ENCODE data around the gene HSPG2.

HSPG2 gene

DNA sequence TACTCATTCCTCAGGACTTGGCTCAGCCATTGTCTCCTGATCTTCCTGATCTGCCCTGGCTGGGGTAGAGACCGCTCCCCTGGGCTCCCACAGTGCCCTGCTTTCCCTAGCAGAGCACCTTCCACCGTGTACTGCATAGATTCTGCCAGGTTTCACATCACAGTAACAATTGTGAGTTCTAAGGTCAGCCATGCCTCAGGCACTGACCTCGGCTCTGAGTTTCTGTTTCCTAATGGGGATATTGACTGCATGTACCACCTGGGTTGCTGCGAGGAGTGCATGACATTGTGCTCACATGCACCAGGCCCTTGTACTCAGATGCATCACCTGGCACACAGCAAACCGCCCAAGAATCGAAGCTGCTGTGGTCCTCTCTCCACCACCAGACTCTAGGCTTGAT is 46.0 kb downstream of the HSPG2 start:
- Histone ChIP-seq H3K9me3 (ENCODE audit: control insufficient read depth in 1 of 2, low read length in 2 of 2) (no peaks in the 10 kb centered on the region), H3K9ac (ENCODE audit: low read depth in 1 of 2, low read length in 2 of 2) (no peak overlapping the region), H3K36me3 (ENCODE audit: control insufficient read depth in 1 of 2, insufficient read depth in 2 of 2, low read length in 2 of 2) (peaks cover 12 to 57% of the 10 kb centered on the region in 2 donors), H3K27me3 (ENCODE audit: control insufficient read depth in 1 of 2, insufficient read depth in 2 of 2, low read length in 2 of 2) (no peaks in the 10 kb centered on the region), H3K27ac (ENCODE audit: low read depth, low read length) (no peak overlapping the region), H3K4me3 (ENCODE audit: low read depth in 1 of 2, low read length in 2 of 2) (no peak overlapping the region), H3K4me1 (ENCODE audit: control insufficient read depth in 1 of 2, insufficient read depth in 2 of 2, low read length in 2 of 2) (peaks cover 2 to 3% of the 10 kb centered on the region in 2 donors)

DNA sequence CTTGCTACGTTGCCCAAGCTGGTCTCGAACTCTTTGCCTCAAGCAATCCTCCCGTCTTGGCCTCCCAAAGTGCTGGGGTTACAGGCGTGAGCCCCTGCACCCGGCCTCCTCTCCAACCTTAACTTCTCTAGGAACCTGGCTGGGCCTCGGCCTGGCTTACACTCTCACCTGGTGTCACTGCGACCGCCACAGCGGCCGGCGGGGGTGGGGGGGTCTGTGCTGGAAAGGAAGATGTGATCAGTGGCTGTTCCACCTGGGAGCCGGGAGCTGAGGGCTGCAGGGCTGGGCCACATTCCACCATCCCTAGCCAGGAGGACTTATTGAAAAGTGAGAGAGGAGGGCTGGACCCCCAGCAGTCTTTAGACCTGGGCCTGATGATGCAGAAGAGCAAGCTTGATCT is 48.6 kb downstream of the HSPG2 start:
- Histone ChIP-seq H3K27ac (ENCODE audit: low read depth, low read length) (no peak overlapping the region), H3K36me3 (ENCODE audit: control insufficient read depth in 1 of 2, insufficient read depth in 2 of 2, low read length in 2 of 2) (peaks cover 14 to 59% of the 10 kb centered on the region in 2 donors), H3K9me3 (ENCODE audit: control insufficient read depth in 1 of 2, low read length in 2 of 2) (no peaks in the 10 kb centered on the region), H3K9ac (ENCODE audit: low read depth in 1 of 2, low read length in 2 of 2) (no peak overlapping the region), H3K4me1 (ENCODE audit: control insufficient read depth in 1 of 2, insufficient read depth in 2 of 2, low read length in 2 of 2) (peaks cover 0 to 2% of the 10 kb centered on the region in 2 donors), H3K4me3 (ENCODE audit: low read depth in 1 of 2, low read length in 2 of 2) (no peak overlapping the region), H3K27me3 (ENCODE audit: control insufficient read depth in 1 of 2, insufficient read depth in 2 of 2, low read length in 2 of 2) (no peaks in the 10 kb centered on the region)

GRCh38 chr1:21887796-21888195 is 49.3 kb downstream of the HSPG2 start:
- Histone ChIP-seq H3K4me1 (ENCODE audit: control insufficient read depth in 1 of 2, insufficient read depth in 2 of 2, low read length in 2 of 2) (peaks cover 0 to 2% of the 10 kb centered on the region in 2 donors), H3K9ac (ENCODE audit: low read depth in 1 of 2, low read length in 2 of 2) (no peak overlapping the region), H3K9me3 (ENCODE audit: control insufficient read depth in 1 of 2, low read length in 2 of 2) (no peaks in the 10 kb centered on the region), H3K27ac (ENCODE audit: low read depth, low read length) (no peak overlapping the region), H3K36me3 (ENCODE audit: control insufficient read depth in 1 of 2, insufficient read depth in 2 of 2, low read length in 2 of 2) (peaks cover 14 to 60% of the 10 kb centered on the region in 2 donors), H3K27me3 (ENCODE audit: control insufficient read depth in 1 of 2, insufficient read depth in 2 of 2, low read length in 2 of 2) (no peaks in the 10 kb centered on the region), H3K4me3 (ENCODE audit: low read depth in 1 of 2, low read length in 2 of 2) (no peak overlapping the region)

DNA sequence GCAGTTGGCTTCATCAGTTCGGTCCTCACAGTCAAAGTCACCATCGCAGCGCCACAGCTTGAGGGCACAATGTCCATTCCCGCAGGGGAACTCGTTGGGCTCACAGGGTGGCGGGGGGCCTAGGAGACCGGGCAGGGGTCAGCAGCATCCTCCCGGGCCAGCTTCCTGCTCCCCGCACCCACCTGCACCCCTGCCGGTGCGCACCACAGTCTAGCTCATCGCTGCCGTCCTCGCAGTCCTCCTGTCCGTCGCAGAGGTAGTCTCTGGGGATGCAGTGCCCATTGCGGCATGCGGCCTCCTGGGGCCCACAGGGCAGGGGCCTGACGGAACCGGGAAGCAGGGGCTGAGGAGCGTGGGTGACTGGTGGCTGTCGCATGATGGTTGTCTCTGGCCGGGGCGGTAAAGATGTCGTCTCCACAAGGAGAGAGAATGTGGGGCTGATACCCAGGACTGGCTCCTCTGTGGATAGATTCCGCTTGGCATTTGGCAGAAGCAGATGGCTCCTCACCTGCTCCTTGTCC is 49.8 kb downstream of the HSPG2 start:
- peaks cover 0 to 2% of the 10 kb centered on the region in 2 donors for H3K4me1 ChIP-seq (ENCODE audit: control insufficient read depth in 1 of 2, insufficient read depth in 2 of 2, low read length in 2 of 2)
- H3K9me3 ChIP-seq (ENCODE audit: control insufficient read depth in 1 of 2, low read length in 2 of 2) = no peaks in the 10 kb centered on the region
- no peak overlapping the region for H3K4me3 ChIP-seq (ENCODE audit: low read depth in 1 of 2, low read length in 2 of 2)
- H3K27ac ChIP-seq (ENCODE audit: low read depth, low read length) = no peak overlapping the region
- no peak overlapping the region for H3K9ac ChIP-seq (ENCODE audit: low read depth in 1 of 2, low read length in 2 of 2)
- H3K36me3 ChIP-seq (ENCODE audit: control insufficient read depth in 1 of 2, insufficient read depth in 2 of 2, low read length in 2 of 2) = peaks cover 14 to 63% of the 10 kb centered on the region in 2 donors
- H3K27me3 ChIP-seq (ENCODE audit: control insufficient read depth in 1 of 2, insufficient read depth in 2 of 2, low read length in 2 of 2) = no peaks in the 10 kb centered on the region

- no peaks in the 10 kb centered on the region for H3K27me3 ChIP-seq (ENCODE audit: control insufficient read depth in 1 of 2, insufficient read depth in 2 of 2, low read length in 2 of 2)
- no peak overlapping the region for H3K4me3 ChIP-seq (ENCODE audit: low read depth in 1 of 2, low read length in 2 of 2)
- H3K36me3 ChIP-seq (ENCODE audit: control insufficient read depth in 1 of 2, insufficient read depth in 2 of 2, low read length in 2 of 2) = peaks cover 14 to 63% of the 10 kb centered on the region in 2 donors
- no peak overlapping the region for H3K27ac ChIP-seq (ENCODE audit: low read depth, low read length)
- peaks cover 0 to 2% of the 10 kb centered on the region in 2 donors for H3K4me1 ChIP-seq (ENCODE audit: control insufficient read depth in 1 of 2, insufficient read depth in 2 of 2, low read length in 2 of 2)
- no peak overlapping the region for H3K9ac ChIP-seq (ENCODE audit: low read depth in 1 of 2, low read length in 2 of 2)
- H3K9me3 ChIP-seq (ENCODE audit: control insufficient read depth in 1 of 2, low read length in 2 of 2) = no peaks in the 10 kb centered on the region
Observed at GRCh38 chr1:21886486-21887215, 50.5 kb downstream of the HSPG2 start.

DNA sequence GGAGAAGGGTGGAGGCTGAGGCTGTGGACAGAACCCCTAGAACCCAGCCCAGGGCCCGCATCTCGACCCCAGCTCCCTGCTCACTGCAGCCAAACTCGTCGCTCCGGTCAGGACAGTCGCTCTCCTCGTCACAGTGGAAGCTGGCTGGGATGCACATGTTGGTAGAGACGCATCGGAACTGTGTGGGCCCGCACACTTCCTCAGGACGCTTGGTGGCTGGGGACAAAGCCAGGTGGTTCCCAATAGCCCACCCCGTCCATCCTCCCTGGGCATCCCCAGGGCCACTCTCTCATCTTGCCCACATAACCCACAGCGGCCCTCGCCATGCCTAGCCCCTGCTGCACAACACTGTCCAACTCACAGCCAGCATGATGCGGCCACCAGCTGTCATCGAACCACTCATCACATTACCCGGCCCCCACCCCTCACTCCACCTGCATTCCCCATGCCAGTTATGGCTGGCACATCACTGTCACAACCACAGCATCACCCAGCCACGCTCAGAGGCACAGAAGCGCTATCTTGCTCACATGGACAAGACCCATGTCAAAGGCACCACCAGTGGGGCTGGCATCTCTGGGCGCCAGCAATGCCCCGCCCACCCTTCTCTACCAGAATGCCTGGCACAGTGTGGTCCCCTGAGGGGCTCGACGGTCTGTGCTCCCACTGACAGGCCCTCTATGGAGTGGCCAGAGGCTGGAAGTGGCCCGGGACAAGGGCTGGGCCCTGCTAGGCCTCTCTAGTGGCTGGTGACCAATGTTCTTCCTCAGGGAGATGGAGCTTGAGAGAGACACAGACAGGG is 51.7 kb downstream of the HSPG2 start:
- no peak overlapping the region for H3K27ac ChIP-seq (ENCODE audit: low read depth, low read length)

DNA sequence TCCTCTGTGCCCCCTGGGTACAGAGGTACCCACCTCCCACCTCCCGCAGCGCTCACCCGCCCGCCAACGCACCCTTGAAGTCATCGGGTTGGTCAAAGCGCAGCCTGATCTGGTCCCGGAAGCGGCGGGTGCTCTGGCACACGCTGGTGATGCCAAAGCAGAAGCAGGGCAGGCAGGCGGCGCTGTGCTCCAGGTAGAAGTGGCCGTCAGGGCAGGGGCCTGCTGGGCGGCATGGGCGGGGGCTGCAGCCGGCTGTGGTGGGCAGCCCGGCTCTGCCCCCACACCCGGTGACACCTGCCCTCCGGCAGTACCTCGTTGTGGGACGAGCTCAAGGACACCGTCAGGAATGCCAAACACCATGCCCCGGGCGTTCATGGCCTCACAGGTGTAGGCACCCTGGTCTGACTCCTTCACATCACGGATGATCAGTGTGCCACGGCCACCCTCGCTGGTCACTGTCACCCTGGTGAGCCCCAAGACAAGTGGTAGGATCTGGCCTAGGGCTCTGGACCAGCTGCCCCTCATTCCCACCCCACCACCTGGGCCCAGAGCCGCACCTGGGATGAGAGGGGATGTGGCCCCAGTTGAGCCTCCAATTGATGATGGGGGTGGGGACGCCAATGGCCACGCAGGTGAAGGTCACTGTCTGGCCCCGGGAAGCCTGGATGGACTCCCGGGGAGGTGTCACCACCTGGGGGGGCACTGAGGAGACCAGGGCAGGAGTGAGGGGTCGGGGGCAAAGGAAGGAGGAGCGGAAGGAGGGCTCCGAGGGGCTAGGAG is 52.5 kb downstream of the HSPG2 start:
- H3K9me3 ChIP-seq (ENCODE audit: control insufficient read depth in 1 of 2, low read length in 2 of 2) = no peaks in the 10 kb centered on the region
- H3K4me1 ChIP-seq (ENCODE audit: control insufficient read depth in 1 of 2, insufficient read depth in 2 of 2, low read length in 2 of 2) = peaks cover 0 to 2% of the 10 kb centered on the region in 2 donors
- H3K36me3 ChIP-seq (ENCODE audit: control insufficient read depth in 1 of 2, insufficient read depth in 2 of 2, low read length in 2 of 2) = peaks cover 14 to 64% of the 10 kb centered on the region in 2 donors
- no peak overlapping the region for H3K27ac ChIP-seq (ENCODE audit: low read depth, low read length)
- H3K4me3 ChIP-seq (ENCODE audit: low read depth in 1 of 2, low read length in 2 of 2) = no peak overlapping the region
- no peak overlapping the region for H3K9ac ChIP-seq (ENCODE audit: low read depth in 1 of 2, low read length in 2 of 2)
- no peaks in the 10 kb centered on the region for H3K27me3 ChIP-seq (ENCODE audit: control insufficient read depth in 1 of 2, insufficient read depth in 2 of 2, low read length in 2 of 2)

More for the DNA sequence above, 51.7 kb downstream of the HSPG2 start:
- no peak overlapping the region for H3K9ac ChIP-seq (ENCODE audit: low read depth in 1 of 2, low read length in 2 of 2)
- peaks cover 14 to 62% of the 10 kb centered on the region in 2 donors for H3K36me3 ChIP-seq (ENCODE audit: control insufficient read depth in 1 of 2, insufficient read depth in 2 of 2, low read length in 2 of 2)
- peaks cover 0 to 2% of the 10 kb centered on the region in 2 donors for H3K4me1 ChIP-seq (ENCODE audit: control insufficient read depth in 1 of 2, insufficient read depth in 2 of 2, low read length in 2 of 2)
- H3K27me3 ChIP-seq (ENCODE audit: control insufficient read depth in 1 of 2, insufficient read depth in 2 of 2, low read length in 2 of 2) = no peaks in the 10 kb centered on the region
- no peaks in the 10 kb centered on the region for H3K9me3 ChIP-seq (ENCODE audit: control insufficient read depth in 1 of 2, low read length in 2 of 2)
- no peak overlapping the region for H3K4me3 ChIP-seq (ENCODE audit: low read depth in 1 of 2, low read length in 2 of 2)

GRCh38 chr1:21882721-21883415 is 54.2 kb downstream of the HSPG2 start:
- H3K4me1 ChIP-seq (ENCODE audit: control insufficient read depth in 1 of 2, insufficient read depth in 2 of 2, low read length in 2 of 2) = peaks cover 0 to 2% of the 10 kb centered on the region in 2 donors
- peaks cover 19 to 70% of the 10 kb centered on the region in 2 donors for H3K36me3 ChIP-seq (ENCODE audit: control insufficient read depth in 1 of 2, insufficient read depth in 2 of 2, low read length in 2 of 2)
- H3K27me3 ChIP-seq (ENCODE audit: control insufficient read depth in 1 of 2, insufficient read depth in 2 of 2, low read length in 2 of 2) = no peaks in the 10 kb centered on the region
- H3K9ac ChIP-seq (ENCODE audit: low read depth in 1 of 2, low read length in 2 of 2) = no peak overlapping the region
- no peaks in the 10 kb centered on the region for H3K9me3 ChIP-seq (ENCODE audit: control insufficient read depth in 1 of 2, low read length in 2 of 2)
- H3K4me3 ChIP-seq (ENCODE audit: low read depth in 1 of 2, low read length in 2 of 2) = no peak overlapping the region
- no peak overlapping the region for H3K27ac ChIP-seq (ENCODE audit: low read depth, low read length)

DNA sequence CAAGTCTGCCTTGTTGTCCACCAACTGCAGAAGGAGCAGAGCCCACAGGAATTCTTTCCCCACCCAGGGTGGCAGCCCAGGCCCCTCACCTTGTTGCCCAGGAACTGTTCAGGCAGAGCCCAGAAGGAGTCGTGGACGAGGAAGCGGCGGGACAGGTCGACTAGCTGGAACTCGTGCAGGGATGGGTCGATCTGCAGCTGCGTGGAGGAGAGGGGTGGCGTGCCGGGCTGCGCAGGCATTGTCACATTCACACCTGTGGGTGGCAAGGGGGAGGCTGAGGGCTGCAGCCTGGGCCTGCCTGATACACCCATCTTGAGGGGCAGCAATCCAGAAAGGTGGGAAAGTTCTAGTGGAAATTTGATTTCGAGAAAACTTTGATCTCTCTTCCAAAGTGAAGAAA is 55.9 kb downstream of the HSPG2 start:
- H3K9ac ChIP-seq (ENCODE audit: low read depth in 1 of 2, low read length in 2 of 2) = no peak overlapping the region
- H3K27me3 ChIP-seq (ENCODE audit: control insufficient read depth in 1 of 2, insufficient read depth in 2 of 2, low read length in 2 of 2) = no peaks in the 10 kb centered on the region
- H3K27ac ChIP-seq (ENCODE audit: low read depth, low read length) = no peak overlapping the region
- H3K4me3 ChIP-seq (ENCODE audit: low read depth in 1 of 2, low read length in 2 of 2) = no peak overlapping the region
- no peaks in the 10 kb centered on the region for H3K9me3 ChIP-seq (ENCODE audit: control insufficient read depth in 1 of 2, low read length in 2 of 2)
- peaks cover 16 to 70% of the 10 kb centered on the region in 2 donors for H3K36me3 ChIP-seq (ENCODE audit: control insufficient read depth in 1 of 2, insufficient read depth in 2 of 2, low read length in 2 of 2)
- H3K4me1 ChIP-seq (ENCODE audit: control insufficient read depth in 1 of 2, insufficient read depth in 2 of 2, low read length in 2 of 2) = no peaks in the 10 kb centered on the region
